Measurements from ENCODE around the gene MOCOS. TPM values are rescaled to one million over a fixed set of nuclear protein-coding genes. Genes with fewer than 3 reads are reported as not detected.

MOCOS gene
- total and polyA plus RNA-seq, 4 donors = 1.9 to 27.0 (median 17.0) TPM

GRCh38 chr18:36301884-36302283 lies 114.6 kb downstream of the MOCOS start (continued):
- TF ChIP-seq FOXA2 (IDR thresholded peaks at IDR 0.05) = no peak
- TF ChIP-seq FOXA1 (IDR thresholded peaks at IDR 0.05) = no peak
- TF ChIP-seq YY1 (IDR thresholded peaks at IDR 0.05) = no peak
- no peak for TF ChIP-seq CTCF (IDR thresholded peaks at IDR 0.05; ENCODE audit: low read depth, low read length, missing input control)

- H3K36me3 ChIP-seq (ENCODE audit: control insufficient read depth in 4 of 4, insufficient read depth in 3 of 4, low read depth in 1 of 4, low read length in 3 of 4) = no peaks in the 10 kb centered on the region
- no peak overlapping the region for H3K4me3 ChIP-seq (ENCODE audit: low read depth in 1 of 3, low read length in 3 of 3)
- no peak for DNase-seq (ENCODE audit: low spot score)
- H3K27ac ChIP-seq (ENCODE audit: low read depth in 1 of 2, low read length in 2 of 2) = no peak overlapping the region
- WGBS = 89% methylated on average over 2 of the region's 2 CpGs
- no peak overlapping the region for H3K9ac ChIP-seq (ENCODE audit: low read depth in 1 of 2, low read length in 2 of 2)
- H3K4me1 ChIP-seq (ENCODE audit: control insufficient read depth in 4 of 4, insufficient read depth in 4 of 4, low read length in 3 of 4) = peaks cover 4 to 7% (median 5%) of the 10 kb centered on the region in 4 donors
- no peaks in the 10 kb centered on the region for H3K9me3 ChIP-seq (ENCODE audit: control insufficient read depth in 4 of 4, low read length in 3 of 4)
- TF ChIP-seq GABPA (IDR thresholded peaks at IDR 0.05 in 1 of 2, conservative IDR thresholded peaks at IDR 0.05 in 1 of 2) (no peak), FOXA2 (IDR thresholded peaks at IDR 0.05) (no peak), JUND (IDR thresholded peaks at IDR 0.05) (no peak), TAF1 (conservative IDR thresholded peaks at IDR 0.05) (no peak), RAD21 (IDR thresholded peaks at IDR 0.05) (no peak), NR2F2 (IDR thresholded peaks at IDR 0.05) (no peak), FOXA1 (IDR thresholded peaks at IDR 0.05) (no peak), RXRA (IDR thresholded peaks at IDR 0.05) (no peak), HNF4G (IDR thresholded peaks at IDR 0.05) (no peak), CTCF (IDR thresholded peaks at IDR 0.05; ENCODE audit: low read depth, low read length, missing input control) (no peak), HNF4A (conservative IDR thresholded peaks at IDR 0.05) (no peak)
- TF ChIP-seq, protein P1, sequence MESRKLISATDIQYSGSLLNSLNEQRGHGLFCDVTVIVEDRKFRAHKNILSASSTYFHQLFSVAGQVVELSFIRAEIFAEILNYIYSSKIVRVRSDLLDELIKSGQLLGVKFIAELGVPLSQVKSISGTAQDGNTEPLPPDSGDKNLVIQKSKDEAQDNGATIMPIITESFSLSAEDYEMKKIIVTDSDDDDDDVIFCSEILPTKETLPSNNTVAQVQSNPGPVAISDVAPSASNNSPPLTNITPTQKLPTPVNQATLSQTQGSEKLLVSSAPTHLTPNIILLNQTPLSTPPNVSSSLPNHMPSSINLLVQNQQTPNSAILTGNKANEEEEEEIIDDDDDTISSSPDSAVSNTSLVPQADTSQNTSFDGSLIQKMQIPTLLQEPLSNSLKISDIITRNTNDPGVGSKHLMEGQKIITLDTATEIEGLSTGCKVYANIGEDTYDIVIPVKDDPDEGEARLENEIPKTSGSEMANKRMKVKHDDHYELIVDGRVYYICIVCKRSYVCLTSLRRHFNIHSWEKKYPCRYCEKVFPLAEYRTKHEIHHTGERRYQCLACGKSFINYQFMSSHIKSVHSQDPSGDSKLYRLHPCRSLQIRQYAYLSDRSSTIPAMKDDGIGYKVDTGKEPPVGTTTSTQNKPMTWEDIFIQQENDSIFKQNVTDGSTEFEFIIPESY (IDR thresholded peaks at IDR 0.05) = no peak
- TF ChIP-seq, protein P2, sequence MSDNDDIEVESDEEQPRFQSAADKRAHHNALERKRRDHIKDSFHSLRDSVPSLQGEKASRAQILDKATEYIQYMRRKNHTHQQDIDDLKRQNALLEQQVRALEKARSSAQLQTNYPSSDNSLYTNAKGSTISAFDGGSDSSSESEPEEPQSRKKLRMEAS (IDR thresholded peaks at IDR 0.05) = no peak
- H3K27me3 ChIP-seq (ENCODE audit: control insufficient read depth in 4 of 4, insufficient read depth in 4 of 4, low read length in 3 of 4) = peaks cover 0 to 18% (median 8%) of the 10 kb centered on the region in 4 donors
Measured at GRCh38 chr18:36302676-36303075, 115.4 kb downstream of the MOCOS start.

DNA sequence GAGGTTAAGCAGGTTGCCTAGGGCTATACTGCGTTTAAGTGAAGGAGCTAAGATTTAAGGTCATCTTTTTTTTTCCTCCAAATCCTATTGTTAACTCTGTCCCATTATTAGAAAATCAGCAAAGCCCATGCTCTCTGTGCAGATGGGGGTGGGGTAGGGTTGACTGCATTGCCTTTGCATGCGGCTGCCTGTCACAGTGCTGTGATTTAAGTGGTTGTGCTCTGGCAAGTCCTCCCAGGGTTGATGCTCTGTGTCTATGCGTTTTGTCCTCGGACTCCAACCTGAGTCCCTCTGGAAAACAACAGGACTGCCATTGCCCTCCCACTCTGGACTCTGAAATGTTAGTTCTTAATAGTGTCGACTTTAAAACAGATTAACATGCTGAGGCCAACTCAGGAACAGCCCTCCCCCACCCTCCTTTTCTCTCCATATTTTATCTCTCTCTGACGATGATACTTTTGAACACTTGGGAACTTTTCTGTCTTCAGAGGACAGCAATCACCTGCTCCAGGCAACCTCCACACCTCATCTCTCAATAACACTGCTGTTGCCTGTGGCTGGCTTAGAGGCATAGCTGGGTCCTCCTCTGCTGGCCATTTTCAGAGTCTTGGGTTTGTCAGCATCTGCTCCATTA lies 116.0 kb downstream of the MOCOS start:
- 60% methylated on average over 6 of the region's 6 CpGs for WGBS
- no peak overlapping the region for H3K9ac ChIP-seq (ENCODE audit: low read depth in 1 of 2, low read length in 2 of 2)
- DNase-seq (ENCODE audit: low spot score) = no peak
- H3K4me3 ChIP-seq (ENCODE audit: low read depth in 1 of 3, low read length in 3 of 3) = no peak overlapping the region
- H3K36me3 ChIP-seq (ENCODE audit: control insufficient read depth in 4 of 4, insufficient read depth in 3 of 4, low read depth in 1 of 4, low read length in 3 of 4) = no peaks in the 10 kb centered on the region
- peaks cover 0 to 1% (median under 1%) of the 10 kb centered on the region in 4 donors for H3K4me1 ChIP-seq (ENCODE audit: control insufficient read depth in 4 of 4, insufficient read depth in 4 of 4, low read length in 3 of 4)
- peaks cover 0 to 18% (median 7%) of the 10 kb centered on the region in 4 donors for H3K27me3 ChIP-seq (ENCODE audit: control insufficient read depth in 4 of 4, insufficient read depth in 4 of 4, low read length in 3 of 4)
- no peaks in the 10 kb centered on the region for H3K9me3 ChIP-seq (ENCODE audit: control insufficient read depth in 4 of 4, low read length in 3 of 4)
- no peak overlapping the region for H3K27ac ChIP-seq (ENCODE audit: low read depth in 1 of 2, low read length in 2 of 2)
- no peak for TF ChIP-seq RXRA (IDR thresholded peaks at IDR 0.05)
- no peak for TF ChIP-seq RAD21 (IDR thresholded peaks at IDR 0.05)
- no peak for TF ChIP-seq SP1 (IDR thresholded peaks at IDR 0.05)
- no peak for TF ChIP-seq HNF4A (conservative IDR thresholded peaks at IDR 0.05)
- no peak for TF ChIP-seq FOXA1 (IDR thresholded peaks at IDR 0.05)
- no peak for TF ChIP-seq YY1 (IDR thresholded peaks at IDR 0.05)
- TF ChIP-seq, protein P3, sequence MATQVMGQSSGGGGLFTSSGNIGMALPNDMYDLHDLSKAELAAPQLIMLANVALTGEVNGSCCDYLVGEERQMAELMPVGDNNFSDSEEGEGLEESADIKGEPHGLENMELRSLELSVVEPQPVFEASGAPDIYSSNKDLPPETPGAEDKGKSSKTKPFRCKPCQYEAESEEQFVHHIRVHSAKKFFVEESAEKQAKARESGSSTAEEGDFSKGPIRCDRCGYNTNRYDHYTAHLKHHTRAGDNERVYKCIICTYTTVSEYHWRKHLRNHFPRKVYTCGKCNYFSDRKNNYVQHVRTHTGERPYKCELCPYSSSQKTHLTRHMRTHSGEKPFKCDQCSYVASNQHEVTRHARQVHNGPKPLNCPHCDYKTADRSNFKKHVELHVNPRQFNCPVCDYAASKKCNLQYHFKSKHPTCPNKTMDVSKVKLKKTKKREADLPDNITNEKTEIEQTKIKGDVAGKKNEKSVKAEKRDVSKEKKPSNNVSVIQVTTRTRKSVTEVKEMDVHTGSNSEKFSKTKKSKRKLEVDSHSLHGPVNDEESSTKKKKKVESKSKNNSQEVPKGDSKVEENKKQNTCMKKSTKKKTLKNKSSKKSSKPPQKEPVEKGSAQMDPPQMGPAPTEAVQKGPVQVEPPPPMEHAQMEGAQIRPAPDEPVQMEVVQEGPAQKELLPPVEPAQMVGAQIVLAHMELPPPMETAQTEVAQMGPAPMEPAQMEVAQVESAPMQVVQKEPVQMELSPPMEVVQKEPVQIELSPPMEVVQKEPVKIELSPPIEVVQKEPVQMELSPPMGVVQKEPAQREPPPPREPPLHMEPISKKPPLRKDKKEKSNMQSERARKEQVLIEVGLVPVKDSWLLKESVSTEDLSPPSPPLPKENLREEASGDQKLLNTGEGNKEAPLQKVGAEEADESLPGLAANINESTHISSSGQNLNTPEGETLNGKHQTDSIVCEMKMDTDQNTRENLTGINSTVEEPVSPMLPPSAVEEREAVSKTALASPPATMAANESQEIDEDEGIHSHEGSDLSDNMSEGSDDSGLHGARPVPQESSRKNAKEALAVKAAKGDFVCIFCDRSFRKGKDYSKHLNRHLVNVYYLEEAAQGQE (IDR thresholded peaks at IDR 0.05) = no peak
- no peak for TF ChIP-seq GABPA (IDR thresholded peaks at IDR 0.05 in 1 of 2, conservative IDR thresholded peaks at IDR 0.05 in 1 of 2)
- TF ChIP-seq NR2F2 (IDR thresholded peaks at IDR 0.05) = no peak
- TF ChIP-seq CTCF (IDR thresholded peaks at IDR 0.05; ENCODE audit: low read depth, low read length, missing input control) = no peak
- no peak for TF ChIP-seq JUND (IDR thresholded peaks at IDR 0.05)
- TF ChIP-seq HNF4G (IDR thresholded peaks at IDR 0.05) = no peak

Data from liver (tissue), 9 donors.